Measurements from ENCODE around the gene NEMP2. TPM values are rescaled to one million over a fixed set of nuclear protein-coding genes. Genes with fewer than 3 reads are reported as not detected.
"Not testable (repeated sequence)": the region's sequence is repeated elsewhere in the genome, so short reads cannot be mapped to it uniquely, and the experiment has no call there.

The NEMP2 gene
- total RNA-seq, 4 donors from 2014 or later, result 1.6 to 3.4 (median 2.9) TPM

GRCh38 chr2:190477661-190478454, 56.7 kb downstream of the NEMP2 start:
- H3K4me3 ChIP-seq, result peak overlapping the region; percentile 6
- H3K27me3 ChIP-seq, result no peaks in the 10 kb centered on the region
- no peak for DNase-seq (ENCODE audit: low spot score in 2 of 2)
- H3K36me3 ChIP-seq, result no peaks in the 10 kb centered on the region
- no peaks in the 10 kb centered on the region for H3K9me3 ChIP-seq
- H3K4me1 ChIP-seq, result peaks cover 24% of the 10 kb centered on the region
- TF ChIP-seq EP300 (IDR thresholded peaks at IDR 0.05) (no peak), POLR2AphosphoS5 (IDR thresholded peaks at IDR 0.05) (no peak), CTCF (IDR thresholded peaks at IDR 0.05) (no peak), POLR2A (IDR thresholded peaks at IDR 0.05) (no peak)
- WGBS, result 51% methylated on average over 4 of the region's 4 CpGs
- H3K27ac ChIP-seq, result peak overlapping the region; percentile 46

- H3K36me3 ChIP-seq, result peaks cover 6% of the 10 kb centered on the region
- peaks cover 40% of the 10 kb centered on the region for H3K4me1 ChIP-seq
- no peaks in the 10 kb centered on the region for H3K27me3 ChIP-seq
- DNase-seq (ENCODE audit: low spot score in 2 of 2), result no peak
- WGBS, result 78% methylated on average over 5 of the region's 5 CpGs
- no peak overlapping the region for H3K4me3 ChIP-seq
- TF ChIP-seq EP300 (IDR thresholded peaks at IDR 0.05) (no peak), POLR2AphosphoS5 (IDR thresholded peaks at IDR 0.05) (no peak), POLR2A (IDR thresholded peaks at IDR 0.05) (no peak), CTCF (IDR thresholded peaks at IDR 0.05) (no peak)
- peak overlapping the region; percentile 88 for H3K27ac ChIP-seq
- H3K9me3 ChIP-seq, result no peaks in the 10 kb centered on the region
Measured at GRCh38 chr2:190470256-190470826, 64.2 kb downstream of the NEMP2 start.

DNA sequence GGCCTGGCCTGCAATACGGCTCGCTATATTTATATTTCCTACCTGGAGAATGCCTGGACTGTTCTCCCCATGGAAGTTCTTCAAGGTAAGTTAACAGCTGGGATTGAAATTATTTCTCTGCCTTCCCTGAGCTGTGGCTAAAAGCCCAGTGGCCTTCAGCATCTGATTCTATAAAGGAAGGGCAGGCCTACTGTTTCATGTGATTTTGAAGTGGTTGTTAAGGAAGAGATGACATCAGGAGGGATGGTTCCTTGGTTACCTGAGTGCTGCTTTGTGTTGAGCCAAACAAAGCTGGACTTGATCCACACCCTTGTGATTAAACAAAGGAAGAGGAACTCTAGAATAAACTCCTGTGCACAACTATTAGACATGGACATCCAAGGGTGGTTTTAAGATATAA, 64.8 kb downstream of the NEMP2 start:
- Histone ChIP-seq H3K36me3 (peaks cover 6% of the 10 kb centered on the region), H3K27ac (peak overlapping the region; percentile 88), H3K4me3 (no peak overlapping the region), H3K4me1 (peaks cover 40% of the 10 kb centered on the region), H3K9me3 (no peaks in the 10 kb centered on the region), H3K27me3 (no peaks in the 10 kb centered on the region)
- no peak for DNase-seq (ENCODE audit: low spot score in 2 of 2)
- 67% methylated on average over 2 of the region's 2 CpGs for WGBS
- TF ChIP-seq POLR2AphosphoS5 (IDR thresholded peaks at IDR 0.05) (peak in 1 of 3 donors; percentile 47), EP300 (IDR thresholded peaks at IDR 0.05) (no peak)

- 25% methylated on average over 4 of the region's 4 CpGs for WGBS
- peak in 1 of 2 donors; percentile 78 for DNase-seq (ENCODE audit: low spot score in 2 of 2)
- peaks cover 6% of the 10 kb centered on the region for H3K36me3 ChIP-seq
- H3K4me1 ChIP-seq, result peaks cover 40% of the 10 kb centered on the region
- H3K27me3 ChIP-seq, result no peaks in the 10 kb centered on the region
- no peak overlapping the region for H3K4me3 ChIP-seq
- H3K27ac ChIP-seq, result peak overlapping the region; percentile 88
- H3K9me3 ChIP-seq, result no peaks in the 10 kb centered on the region
- TF ChIP-seq CTCF (IDR thresholded peaks at IDR 0.05) (no peak), POLR2A (IDR thresholded peaks at IDR 0.05) (no peak), POLR2AphosphoS5 (IDR thresholded peaks at IDR 0.05) (peak in 1 of 3 donors; percentile 37), EP300 (IDR thresholded peaks at IDR 0.05) (no peak)
Measured at GRCh38 chr2:190468814-190469569, 65.5 kb downstream of the NEMP2 start.

DNA sequence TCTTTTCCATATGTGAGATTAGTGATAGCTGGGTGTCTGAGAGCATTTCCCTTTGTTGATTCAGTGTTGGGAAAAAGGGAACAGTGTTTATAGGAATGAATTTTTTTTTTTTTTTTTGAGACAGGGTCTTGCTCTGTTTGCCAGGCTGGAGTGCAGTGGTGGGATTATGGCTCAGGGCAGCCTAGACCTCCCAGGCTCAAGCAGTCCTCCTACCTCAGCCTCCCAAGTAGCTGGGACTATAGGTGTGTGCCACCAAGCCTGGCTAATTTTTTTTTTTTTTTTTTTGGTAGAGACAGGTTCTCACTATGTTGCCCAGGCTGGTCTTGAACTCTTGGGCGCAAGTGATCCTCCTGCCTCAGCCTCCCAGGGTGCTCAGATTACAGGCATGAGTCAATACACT, 66.2 kb downstream of the NEMP2 start:
- WGBS, result 76% methylated on average over 1 of the region's 1 CpG
- H3K4me1 ChIP-seq, result peaks cover 40% of the 10 kb centered on the region
- H3K27me3 ChIP-seq; H3K9me3 ChIP-seq; H3K4me3 ChIP-seq; DNase-seq (ENCODE audit: low spot score in 2 of 2); H3K36me3 ChIP-seq: not testable (repeated sequence)
- peak overlapping the region; percentile 88 for H3K27ac ChIP-seq

GRCh38 chr2:190467575-190468083, 66.9 kb downstream of the NEMP2 start:
- H3K36me3 ChIP-seq, result peaks cover 6% of the 10 kb centered on the region
- H3K4me1 ChIP-seq, result peaks cover 40% of the 10 kb centered on the region
- no peaks in the 10 kb centered on the region for H3K9me3 ChIP-seq
- TF ChIP-seq POLR2AphosphoS5 (IDR thresholded peaks at IDR 0.05) (no peak), POLR2A (IDR thresholded peaks at IDR 0.05) (no peak), EP300 (IDR thresholded peaks at IDR 0.05) (no peak), CTCF (IDR thresholded peaks at IDR 0.05) (no peak)
- peak overlapping the region; percentile 3 for H3K4me3 ChIP-seq
- H3K27me3 ChIP-seq, result no peaks in the 10 kb centered on the region
- DNase-seq (ENCODE audit: low spot score in 2 of 2), result no peak
- peak overlapping the region; percentile 88 for H3K27ac ChIP-seq
- WGBS, result 13% methylated on average over 5 of the region's 5 CpGs

All from suprapubic skin (tissue), 4 donors.